ENCODE data around the gene NDUFB8.

GRCh38 chr10:100560248-100560647 lies 30.6 kb upstream of the NDUFB8 start:
- TF ChIP-seq CTCF (IDR thresholded peaks at IDR 0.05) (no peak), POLR2A (IDR thresholded peaks at IDR 0.05) (no peak), POLR2AphosphoS5 (IDR thresholded peaks at IDR 0.05) (no peak), EP300 (IDR thresholded peaks at IDR 0.05) (no peak)

Data from suprapubic skin (tissue), 4 donors.